HG03521 (cell line): ENCODE data around the gene MARCHF3.
"Not testable (repeated sequence)": the region's sequence is repeated elsewhere in the genome, so short reads cannot be mapped to it uniquely, and the experiment has no call there.

Source experiments
- ATAC-seq: cut with Tn5 transposase; IDR thresholded peaks from one replicate; pipeline ENCODE4 v1.9.1; 2021; ENCODE audit warnings: mild to moderate bottlenecking, moderate library complexity; ENCODE audit not compliant: unreplicated experiment

Gene MARCHF3, protein sequence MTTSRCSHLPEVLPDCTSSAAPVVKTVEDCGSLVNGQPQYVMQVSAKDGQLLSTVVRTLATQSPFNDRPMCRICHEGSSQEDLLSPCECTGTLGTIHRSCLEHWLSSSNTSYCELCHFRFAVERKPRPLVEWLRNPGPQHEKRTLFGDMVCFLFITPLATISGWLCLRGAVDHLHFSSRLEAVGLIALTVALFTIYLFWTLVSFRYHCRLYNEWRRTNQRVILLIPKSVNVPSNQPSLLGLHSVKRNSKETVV

DNA sequence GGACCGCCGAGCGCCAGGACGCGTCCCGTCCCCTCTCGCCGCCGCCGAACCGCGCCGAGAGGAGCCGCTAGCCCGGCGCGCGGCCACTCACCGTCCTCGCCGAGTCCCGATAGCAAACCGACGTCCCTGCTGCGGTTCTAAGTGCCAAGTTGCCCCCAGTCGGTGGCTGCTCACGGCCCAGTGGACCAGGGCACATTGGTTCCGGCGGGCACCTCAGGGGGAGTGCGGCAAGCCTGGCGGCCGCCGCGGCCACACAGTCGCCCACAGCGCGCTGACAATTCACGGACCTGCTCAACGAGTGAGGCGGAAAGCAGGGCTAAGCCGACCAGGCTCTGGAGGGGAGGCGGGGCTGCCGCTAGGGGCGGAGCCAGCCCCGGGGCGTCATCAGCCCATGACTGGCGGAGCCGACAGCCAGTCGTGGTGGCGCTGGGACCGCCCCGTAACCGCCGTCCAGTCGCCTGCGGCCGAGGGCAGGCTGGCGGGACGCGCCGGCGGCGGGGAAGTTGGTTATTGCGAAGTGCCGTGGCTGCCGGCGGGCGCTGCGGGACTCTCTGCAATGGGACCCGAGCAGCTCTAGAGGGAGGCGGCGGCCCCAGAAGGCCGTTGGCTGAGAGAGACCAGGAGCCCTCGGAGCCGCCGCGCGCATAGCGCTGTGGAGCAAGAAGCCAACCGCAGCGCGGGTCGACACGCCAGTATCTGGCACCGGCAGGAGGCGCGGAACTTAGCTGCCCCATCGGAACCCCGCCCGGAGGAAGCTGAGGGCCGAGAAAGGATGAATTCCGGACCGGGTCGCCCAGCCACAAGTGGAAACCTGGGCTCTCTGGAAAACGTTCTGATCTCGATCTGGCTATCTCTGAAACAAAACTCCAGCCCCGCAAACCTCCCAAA lies at the start of gene MARCHF3:
MARCHF3 (minus strand) TSS at position 300 of the 888 bp plus-strand sequence. CDS start 112,387 bp downstream, outside the sequence.
- peak; percentile 97 for ATAC-seq

DNA sequence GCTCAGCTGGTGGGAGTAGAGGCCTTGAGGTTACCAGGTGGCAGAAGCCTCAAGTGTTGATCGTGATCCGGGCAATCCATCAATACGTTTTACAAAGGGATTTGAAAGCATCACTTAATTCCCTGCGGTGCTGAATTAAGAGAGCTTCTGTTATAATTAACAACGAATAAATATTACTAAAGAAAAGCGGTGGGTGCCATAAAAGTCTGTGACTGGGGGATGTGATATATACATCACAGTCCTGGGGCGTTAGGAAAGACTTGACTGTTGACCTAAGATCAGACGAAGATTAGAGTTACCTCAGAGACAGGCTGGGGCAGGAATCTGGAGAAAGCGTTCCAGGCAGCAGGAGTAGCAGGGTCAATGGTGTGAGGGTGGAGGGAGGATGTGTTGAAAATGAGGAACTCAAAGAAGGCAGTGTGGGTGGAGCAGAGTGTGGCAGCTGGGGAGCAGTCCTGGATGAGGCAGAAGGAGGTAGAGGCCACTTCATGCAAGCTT lies 49.7 kb upstream of the MARCHF3 start:
- ATAC-seq: no peak

DNA sequence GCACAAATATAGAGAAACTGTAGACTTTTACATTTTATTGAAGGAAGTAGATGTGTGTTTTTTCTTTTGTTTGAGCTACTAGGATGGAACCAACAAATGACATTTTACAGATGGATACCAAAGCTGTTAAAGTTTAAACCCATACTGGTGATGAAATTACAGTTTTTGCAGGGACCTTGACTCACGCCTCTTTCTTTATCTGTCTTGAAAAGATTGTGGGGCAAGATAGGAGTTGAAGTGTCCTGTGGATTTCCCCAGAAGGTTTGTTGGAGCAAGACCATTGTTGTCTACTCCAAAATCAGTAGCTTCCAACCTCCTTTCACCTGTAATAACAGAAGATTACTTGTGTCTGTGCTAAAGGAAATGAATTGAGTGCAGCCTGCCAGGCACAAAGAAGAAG lies 47.0 kb upstream of the MARCHF3 start:
- ATAC-seq: no peak

DNA sequence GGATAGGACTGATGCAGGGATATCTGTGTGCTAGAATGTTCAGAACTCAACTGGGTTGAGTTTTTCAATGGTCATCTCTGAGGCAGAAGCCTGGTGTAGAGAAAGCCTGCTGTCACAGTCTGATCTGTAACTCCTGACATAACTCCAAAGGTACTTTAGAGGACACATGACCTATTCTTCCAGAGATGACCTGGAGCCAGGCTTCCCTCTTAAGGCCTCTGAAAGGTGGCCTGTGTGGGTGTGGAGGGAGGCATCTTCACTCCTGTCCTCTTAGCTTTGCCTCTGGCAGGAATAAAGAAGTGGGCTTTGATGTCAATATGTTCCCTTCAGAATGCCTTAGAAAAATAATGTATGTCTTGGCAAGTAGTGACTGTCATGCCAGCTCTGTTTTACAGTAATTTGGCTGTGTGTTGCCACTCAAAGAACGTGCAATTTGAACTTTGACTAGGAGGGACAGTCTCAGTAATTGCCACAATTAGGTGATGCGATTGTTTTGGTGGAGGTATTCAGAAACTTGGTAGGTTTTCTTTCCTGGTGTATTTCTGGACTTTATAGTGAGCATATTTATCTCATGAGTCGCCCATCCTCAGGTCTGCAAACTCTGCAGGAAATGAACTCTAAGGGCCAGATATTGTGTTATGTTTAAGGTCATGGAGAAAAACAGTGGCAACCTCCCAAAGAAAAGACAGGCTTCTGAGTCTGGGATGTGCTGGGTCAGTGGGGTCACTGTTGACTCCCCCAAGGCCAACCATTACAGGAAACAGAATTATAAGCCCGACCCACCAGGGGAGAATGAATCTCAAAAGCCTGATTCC lies 46.2 kb upstream of the MARCHF3 start:
- ATAC-seq: no peak

DNA sequence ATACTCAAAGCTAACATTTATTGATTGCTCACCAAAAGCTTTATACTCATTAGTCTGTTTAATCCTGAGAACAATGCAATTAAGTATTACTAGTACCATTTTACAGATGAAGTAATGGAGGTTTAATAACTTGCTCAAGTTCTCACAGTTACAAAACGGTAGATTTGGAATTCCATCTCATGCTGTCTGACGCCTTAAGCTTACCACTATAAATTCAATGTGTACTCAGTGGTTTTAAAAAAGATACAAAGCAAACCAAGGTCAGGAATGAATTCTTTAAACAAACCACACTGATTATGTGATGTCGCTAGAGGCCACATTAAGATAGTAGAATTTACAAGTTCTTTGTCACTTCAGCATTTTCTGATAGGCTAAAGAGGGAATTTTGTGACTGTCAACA lies 44.1 kb upstream of the MARCHF3 start:
- ATAC-seq: no peak

DNA sequence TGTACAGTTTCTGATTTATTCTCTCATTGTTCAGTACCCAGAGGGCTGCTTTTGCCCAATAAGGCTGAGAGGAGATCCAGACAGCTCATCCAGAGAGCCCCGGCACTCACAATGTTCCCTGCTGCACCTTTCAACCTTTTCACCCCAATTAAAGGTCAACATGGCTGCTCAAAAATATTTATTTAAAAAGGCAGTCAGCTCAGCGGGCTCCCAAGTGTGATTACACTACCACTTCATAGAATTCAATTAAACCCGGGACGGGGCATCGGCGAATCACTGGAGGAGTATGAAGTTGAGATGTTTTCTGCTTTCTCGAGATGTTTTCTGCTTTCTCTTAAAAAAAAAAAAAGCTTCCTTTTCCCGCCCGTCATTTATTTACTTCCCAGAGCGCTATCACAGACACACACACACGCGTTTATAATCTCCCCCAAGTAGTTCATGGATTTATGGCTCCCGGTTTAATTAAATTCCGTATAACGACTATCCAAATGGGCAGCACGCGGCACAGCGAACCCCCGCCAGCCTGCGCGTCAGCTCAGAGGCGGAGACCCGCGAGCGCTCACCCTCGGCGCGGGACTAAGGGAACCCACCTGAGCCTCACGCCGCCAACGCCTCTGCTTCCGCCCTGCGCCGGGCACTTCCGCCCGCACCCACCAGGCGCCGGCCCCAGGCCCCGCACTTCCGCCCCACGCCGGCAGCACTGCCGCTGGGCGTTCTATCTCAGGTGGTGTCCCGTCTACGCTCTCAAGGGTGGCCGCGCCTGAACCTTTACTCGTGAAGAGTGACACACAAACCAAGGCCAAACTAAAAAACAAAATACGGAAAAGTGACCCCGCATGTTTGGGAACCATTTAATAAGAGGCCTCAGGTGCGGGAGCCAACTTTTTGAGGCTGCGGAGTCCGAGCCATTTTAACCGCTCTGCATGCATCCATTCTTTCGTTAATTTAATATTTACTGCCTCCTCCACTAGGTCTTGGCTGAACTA lies 42.8 kb upstream of the MARCHF3 start, which contains the start of gene C5orf63:
C5orf63 (minus strand) TSS at position 642 of the 986 bp plus-strand sequence. CDS start 14,507 bp downstream, outside the sequence.
- peak; percentile 98 for ATAC-seq

DNA sequence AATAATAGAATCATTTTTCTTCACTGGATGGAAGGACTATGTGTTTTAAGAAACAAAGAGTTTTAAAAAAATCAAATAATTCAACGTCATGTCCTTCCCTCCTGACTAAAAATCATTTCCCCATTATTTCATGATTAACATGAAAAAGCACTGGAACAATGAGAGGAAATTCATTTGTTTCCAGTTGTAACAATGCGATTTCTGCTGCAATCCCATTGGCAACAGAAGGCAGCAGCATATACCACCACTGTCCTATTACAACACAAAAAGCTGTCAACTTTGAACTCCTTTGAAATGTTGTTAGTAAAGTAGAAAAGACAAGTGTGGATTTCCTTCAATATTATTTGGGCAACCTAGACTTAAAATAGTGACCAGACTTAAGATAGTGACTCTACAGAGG lies 39.9 kb upstream of the MARCHF3 start:
- ATAC-seq: no peak

DNA sequence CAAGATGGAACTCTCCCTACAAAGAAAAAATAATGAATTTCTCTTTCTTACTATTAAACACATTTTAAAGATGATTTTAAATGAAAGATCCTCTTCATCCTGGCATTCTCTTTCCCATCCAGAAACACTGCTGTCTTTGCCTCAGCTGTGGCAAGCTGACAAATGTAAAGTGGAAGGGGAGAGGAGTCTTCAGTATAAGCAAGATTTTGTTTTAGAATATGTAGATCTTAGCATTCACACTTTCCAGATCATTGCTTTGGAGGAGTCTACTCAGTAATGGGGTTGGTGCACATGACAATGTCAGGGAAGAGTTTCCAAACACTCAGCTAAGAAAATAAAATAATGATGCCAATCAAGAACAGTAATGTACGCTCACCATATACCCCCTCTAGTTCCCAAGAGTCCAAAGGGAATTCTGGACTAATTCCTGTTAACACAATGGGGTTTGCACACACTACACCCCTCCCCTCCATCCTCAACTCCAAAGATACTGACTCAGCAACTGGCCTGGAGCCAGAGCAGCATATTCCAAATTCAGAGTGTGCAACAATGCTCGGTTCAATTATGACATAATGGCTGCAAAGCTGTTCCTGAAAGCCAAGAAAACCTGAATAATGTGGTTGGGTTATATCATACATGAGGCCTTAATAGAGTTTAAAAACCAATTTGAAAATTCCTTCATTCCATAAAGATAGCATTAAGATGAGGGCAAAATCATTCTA lies 38.3 kb upstream of the MARCHF3 start:
- ATAC-seq: no peak

DNA sequence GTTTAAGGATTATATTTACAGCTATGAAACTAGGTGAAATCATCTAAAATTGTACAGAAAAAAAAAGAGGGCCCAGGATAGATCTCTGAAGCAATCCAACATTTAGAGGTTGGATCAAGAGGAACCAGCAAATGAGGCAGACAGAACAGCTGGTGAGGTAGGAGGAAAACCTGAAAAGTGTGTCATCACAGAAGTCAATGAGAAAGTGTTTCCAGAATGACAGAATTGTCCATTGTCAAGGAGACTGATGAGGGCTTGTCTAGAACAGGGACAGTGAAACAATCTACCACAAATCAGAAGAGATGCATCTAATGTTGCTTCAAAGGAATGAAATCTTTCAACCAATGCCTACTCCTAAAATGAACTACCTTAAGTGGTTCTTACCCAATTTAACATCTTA lies 36.4 kb upstream of the MARCHF3 start:
- ATAC-seq: no peak

DNA sequence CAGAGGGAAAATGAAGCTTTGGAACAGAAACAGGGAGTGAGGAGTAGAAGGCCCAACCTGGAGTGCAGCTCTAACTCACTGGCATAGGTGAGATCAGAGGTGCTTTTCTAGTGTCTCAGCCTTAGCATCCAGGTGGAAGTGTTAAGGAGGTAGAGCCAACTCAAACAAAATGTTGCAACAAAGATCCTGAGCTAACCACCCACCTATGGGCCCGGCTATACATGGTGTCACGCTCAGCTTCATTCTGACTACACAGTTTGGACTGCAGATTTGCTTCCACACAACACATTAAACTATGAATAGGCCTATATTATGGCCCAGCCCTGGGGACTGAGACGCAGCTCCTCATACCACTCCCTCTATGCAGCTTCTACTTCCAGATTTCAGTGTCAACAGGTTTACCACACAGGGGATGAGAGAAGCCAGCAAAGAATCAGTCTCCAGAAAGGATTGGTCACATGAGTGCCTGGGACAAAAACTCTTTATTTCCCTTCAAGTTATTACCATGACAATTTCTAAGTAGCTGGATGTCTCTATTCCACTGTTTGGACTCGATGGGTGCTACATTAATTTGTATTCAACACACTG lies 34.0 kb upstream of the MARCHF3 start:
- no peak for ATAC-seq

DNA sequence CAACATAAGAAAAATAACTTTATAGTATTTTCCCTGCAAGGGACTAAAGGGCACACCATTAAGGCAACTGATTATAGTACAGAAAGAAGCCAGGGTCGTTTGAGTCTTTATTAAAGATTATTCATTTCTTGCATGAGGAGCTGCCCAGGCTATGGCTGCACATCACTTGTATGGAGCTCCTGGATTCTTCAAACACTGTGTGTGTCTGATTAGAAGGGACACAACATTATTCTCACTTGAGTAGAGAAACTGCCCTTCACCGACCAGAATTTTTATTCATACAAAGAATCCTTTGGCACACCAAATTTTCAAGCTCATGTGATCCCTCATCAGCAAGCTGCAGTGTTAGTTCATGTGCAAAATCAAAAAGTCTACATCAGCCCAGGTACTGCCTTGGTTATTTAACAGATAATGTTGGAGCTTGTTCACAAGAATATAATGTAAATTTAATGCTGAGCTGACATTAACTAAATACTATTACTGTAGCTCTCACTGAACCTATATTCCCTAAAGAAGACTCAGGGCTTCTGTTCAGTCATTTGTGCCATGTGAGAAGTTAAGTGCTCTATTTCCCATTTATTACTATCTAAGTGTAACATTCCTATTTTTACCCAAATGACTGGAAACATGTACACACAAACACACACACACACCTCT lies 33.0 kb upstream of the MARCHF3 start:
- ATAC-seq: no peak

DNA sequence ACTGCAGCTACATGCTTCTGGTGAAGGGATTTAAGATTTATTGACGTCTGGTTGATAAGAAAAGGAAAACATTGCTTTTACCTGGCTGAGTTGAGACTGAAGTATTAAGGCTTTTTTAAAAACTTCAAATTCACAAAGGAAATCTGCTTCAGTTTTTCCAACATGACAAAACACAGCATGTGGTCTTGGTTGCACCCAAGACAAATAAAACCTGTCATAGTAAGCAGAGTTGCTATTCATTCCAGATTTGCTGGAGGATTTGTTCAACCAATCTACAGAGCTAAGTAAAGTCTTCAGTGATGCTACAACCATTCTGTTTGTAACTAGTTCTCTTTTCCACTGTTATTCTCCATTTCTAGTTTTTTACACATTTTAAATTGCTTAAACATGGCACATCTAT lies 31.6 kb upstream of the MARCHF3 start:
- ATAC-seq: no peak

DNA sequence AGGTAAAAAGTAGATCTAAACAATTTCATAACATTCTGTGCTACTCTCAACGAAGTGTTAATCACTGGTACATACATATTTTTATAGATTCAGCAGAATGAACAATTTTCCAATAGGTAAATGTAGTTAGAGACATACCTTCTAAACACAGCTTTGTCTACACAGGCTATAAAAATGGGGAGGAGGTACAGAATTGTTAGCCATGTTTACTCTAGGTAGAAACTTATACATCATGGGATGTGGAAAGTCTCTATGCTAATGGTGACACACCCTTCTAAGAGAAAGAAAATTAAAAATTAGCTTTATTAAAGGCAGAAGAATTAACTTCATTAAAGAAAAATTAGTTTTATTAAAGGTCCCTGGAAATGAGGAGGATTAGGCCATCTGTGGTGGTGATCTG lies 31.2 kb upstream of the MARCHF3 start:
- no peak for ATAC-seq

DNA sequence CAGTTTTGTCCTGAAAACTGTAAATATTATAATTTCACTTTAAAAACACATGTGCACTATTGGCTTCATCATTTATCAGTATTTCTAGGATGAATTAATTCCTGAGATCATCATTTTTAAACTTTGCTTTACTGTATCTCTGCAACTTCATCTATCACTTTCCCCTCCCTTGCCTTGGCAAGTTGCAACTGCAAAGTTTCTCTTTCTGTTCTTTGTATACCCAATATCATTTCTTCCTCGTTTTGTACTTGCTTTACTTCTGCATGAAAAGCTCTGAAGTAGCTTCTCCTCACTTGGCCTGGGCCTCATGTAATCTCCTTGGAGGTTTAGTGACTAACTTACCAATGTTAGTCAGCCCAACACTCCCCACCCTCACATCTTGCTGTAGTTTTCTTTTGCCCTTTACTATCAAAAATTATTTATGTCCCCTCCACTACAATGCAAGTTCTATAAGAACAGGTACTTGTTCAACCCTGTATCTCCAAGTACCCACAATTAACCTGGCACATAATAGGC lies 30.2 kb upstream of the MARCHF3 start:
- no peak for ATAC-seq

DNA sequence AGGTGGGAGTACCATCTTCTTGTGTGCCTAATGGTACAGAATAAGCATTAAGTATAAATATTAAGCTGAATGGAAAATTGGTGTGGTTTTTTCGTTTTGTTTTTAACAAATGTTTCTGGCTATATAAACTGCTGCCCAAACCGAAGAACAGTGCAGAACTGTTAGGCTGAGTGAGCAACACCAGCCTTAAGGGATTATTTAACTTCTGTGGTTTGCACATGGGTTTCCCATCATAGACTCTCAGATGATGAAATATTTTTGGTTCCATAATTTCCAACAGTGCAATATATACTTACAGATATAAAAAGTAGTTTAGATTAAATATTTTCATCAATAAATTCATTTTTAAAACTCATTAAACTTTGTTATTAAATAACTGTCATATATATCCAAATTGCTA lies 26.5 kb upstream of the MARCHF3 start:
- ATAC-seq: no peak

DNA sequence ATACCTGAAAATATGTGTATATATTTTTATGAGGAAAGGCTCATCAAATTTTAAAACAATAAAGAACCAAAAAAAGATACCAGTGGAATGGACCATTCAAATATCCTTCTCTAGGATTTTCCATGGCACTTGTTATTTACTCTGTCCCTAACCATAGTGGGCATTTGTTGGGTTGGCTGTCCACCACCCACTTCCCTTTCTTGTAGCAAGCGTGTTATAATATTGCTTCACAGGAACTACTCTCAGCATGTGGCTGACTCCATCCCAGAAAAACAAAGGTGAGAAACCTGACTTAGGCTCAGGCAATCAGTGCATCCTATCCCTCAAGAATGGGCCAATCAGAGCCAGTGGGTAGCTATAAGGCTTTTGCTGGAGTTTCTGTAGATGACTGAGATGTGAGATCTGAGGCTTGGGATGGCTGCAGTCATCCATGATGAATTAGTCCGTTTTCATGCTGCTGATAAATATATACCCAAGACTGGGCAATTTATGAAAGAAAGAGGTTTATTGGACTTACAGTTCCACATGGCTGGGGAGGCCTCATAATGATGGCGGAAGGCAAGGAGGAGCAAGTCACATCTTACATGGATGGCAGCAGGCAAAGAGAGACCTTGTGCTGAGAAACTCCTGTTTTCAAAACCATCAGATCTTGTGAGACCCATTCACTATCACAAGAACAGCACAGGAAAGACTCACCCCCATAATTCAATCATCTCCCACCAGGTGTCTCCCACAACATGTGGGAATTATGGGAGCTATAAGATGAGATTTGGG lies 25.7 kb upstream of the MARCHF3 start:
- ATAC-seq: no peak

DNA sequence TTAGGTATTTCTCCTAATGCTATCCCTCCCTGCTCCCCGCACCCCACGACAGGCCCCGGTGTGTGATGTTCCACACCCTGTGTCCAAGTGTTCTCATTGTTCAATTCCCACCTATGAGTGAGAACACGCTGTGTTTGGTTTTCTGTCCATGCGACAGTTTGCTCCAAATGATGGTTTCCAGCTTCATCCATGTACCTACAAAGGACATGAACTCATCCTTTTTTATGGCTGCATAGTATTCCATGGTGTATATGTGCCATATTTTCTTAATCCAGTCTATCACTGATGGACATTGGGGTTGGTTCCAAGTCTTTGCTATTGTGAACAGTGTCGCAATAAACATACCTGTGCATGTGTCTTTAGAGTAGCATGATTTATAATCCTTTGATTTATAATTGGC lies 23.2 kb upstream of the MARCHF3 start:
- not testable (repeated sequence) for ATAC-seq
